HG02852 (cell line): ENCODE measurements around the gene VPS37B.
"Not testable (repeated sequence)": the region's sequence is repeated elsewhere in the genome, so short reads cannot be mapped to it uniquely, and the experiment has no call there.

ENCODE experiments used
- ATAC-seq: cut with Tn5 transposase; IDR thresholded peaks from one replicate; pipeline ENCODE4 v1.9.1; 2021; ENCODE audit warnings: mild to moderate bottlenecking, moderate library complexity; ENCODE audit not compliant: unreplicated experiment

The VPS37B gene

GRCh38 chr12:122908915-122909314, 13.0 kb upstream of the VPS37B start:
- no peak for ATAC-seq

GRCh38 chr12:122905258-122905657, 9.3 kb upstream of the VPS37B start:
- ATAC-seq, result not testable (repeated sequence)

GRCh38 chr12:122903693-122904034, 7.7 kb upstream of the VPS37B start:
- ATAC-seq, result no peak

- ATAC-seq, result no peak
These were observed 7.1 kb upstream of the VPS37B start for GRCh38 chr12:122902854-122903692.

- no peak for ATAC-seq
These were observed 4.0 kb upstream of the VPS37B start for GRCh38 chr12:122899887-122900286.

GRCh38 chr12:122896662-122897061, 738 bp upstream of the VPS37B start:
- no peak for ATAC-seq

- ATAC-seq, result no peak
These were observed 612 bp downstream of the VPS37B start for GRCh38 chr12:122895320-122895703.

GRCh38 chr12:122894193-122895121, 1.5 kb downstream of the VPS37B start:
- no peak for ATAC-seq

GRCh38 chr12:122893208-122894153, 2.4 kb downstream of the VPS37B start:
- ATAC-seq, result no peak

- not testable (repeated sequence) for ATAC-seq
These were observed 3.2 kb downstream of the VPS37B start for GRCh38 chr12:122892724-122893123.

- no peak for ATAC-seq
These were observed 4.0 kb downstream of the VPS37B start for GRCh38 chr12:122891661-122892525.

- no peak for ATAC-seq
These were observed 6.0 kb downstream of the VPS37B start for GRCh38 chr12:122889761-122890520.

- ATAC-seq, result no peak
These were observed 7.6 kb downstream of the VPS37B start for GRCh38 chr12:122888232-122888752.

GRCh38 chr12:122887819-122888212, 8.1 kb downstream of the VPS37B start:
- peak; percentile 27 for ATAC-seq

- peak; percentile 72 for ATAC-seq
These were observed 8.8 kb downstream of the VPS37B start for GRCh38 chr12:122886851-122887818.

GRCh38 chr12:122886161-122886560, 9.8 kb downstream of the VPS37B start:
- ATAC-seq, result no peak

- no peak for ATAC-seq
These were observed 11.1 kb downstream of the VPS37B start for GRCh38 chr12:122884860-122885259.
